ENCODE data around the gene C1QTNF6.

Gene C1QTNF6

GRCh38 chr22:37223965-37224551 lies 36.0 kb upstream of the C1QTNF6 start:
- no peak for DNase-seq

- no peak for DNase-seq
Observed at GRCh38 chr22:37222440-37222971, 34.5 kb upstream of the C1QTNF6 start.

- DNase-seq: no peak
Observed at GRCh38 chr22:37221424-37222333, 33.6 kb upstream of the C1QTNF6 start.

DNA sequence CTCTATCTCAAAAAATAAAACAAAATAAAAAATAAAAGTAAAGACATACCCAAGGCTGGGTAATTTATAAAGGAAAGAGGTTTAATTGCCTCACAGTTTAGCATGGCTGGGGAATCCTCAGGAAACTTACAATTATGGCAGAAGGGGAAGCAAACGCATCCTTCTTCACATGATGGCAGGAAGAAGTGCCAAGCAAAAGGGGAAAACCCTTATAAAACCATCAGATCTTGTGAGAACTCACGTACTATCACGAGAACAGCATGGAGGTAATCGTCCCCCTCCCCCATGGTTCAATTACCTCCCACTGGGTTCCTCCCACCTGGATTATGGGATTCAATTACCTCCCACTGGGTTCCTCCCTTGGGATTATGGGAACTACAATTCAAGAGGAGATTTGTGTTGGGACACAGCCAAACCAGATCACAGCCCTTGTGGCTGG lies 32.5 kb upstream of the C1QTNF6 start:
- DNase-seq: no peak

- DNase-seq: no peak
Observed at GRCh38 chr22:37219533-37219932, 31.5 kb upstream of the C1QTNF6 start.

DNA sequence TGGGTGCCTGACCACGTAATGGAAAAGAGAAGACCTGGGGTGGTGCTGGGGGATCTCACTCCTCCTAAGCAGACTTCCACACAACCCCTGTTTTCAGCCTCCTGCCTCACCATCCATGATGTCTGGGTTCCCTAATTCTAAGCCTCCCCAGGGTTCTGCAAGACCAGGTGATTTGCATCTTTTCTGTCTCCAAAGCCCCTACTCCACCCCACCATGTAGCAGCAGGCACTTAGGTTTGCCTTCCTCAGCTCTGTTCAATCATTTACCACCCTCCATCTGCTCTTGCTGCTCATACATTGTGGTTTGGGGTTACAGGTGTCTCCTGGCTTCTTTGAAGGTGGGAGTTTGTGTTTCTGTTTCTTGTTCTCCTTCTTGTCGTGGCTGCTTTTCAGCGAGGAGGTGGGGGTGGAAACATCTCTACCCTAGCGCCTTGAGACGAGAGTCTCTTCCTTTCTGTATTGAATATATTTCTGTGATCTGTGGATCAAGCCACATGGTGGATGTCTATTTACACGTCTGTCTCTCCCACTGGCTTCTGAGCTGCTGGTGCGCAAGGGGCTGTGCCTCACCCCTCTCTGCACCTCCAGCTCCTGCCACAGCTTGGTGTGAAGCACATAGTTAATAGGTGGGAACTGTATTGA lies 30.8 kb upstream of the C1QTNF6 start:
- DNase-seq: no peak

DNA sequence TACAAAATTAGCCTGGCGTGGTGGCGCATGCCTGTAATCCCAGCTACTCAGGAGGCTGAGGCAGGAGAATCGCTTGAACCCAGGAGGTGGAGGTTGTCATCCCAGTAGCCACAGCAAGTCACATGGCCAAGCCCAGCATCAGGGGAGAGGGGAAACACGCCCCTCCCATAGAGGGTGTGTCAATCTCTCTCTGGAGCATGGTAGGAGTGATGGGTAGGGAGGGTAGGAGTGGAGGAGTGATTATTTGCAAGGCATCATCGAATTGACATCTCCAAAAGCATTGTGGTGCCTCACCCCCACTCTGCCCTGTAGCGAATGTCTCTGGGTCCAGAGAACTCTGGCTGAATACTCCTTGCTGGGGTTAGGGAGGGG lies 30.3 kb upstream of the C1QTNF6 start:
- no peak for DNase-seq

- no peak for DNase-seq
Observed at GRCh38 chr22:37215890-37216289, 27.8 kb upstream of the C1QTNF6 start.

DNA sequence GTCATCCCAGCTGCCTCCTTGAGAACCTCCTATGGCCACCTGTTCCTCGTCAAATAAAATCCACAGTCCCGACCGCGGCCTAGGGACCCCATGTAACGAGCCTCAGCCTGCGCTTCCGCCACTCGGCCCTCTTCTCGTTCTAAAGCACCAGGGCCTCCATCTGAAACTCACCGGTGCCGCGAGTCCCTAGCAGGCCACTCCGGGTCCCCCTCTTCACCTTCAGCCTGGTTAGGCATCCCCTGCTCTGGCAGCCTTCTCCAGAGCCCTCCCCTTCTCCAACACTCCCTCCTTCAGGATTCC lies 26.6 kb upstream of the C1QTNF6 start:
- DNase-seq: no peak

- no peak for DNase-seq
Observed at GRCh38 chr22:37213941-37214730, 26.1 kb upstream of the C1QTNF6 start.

- no peak for DNase-seq
Observed at GRCh38 chr22:37213218-37213855, 25.3 kb upstream of the C1QTNF6 start.

DNA sequence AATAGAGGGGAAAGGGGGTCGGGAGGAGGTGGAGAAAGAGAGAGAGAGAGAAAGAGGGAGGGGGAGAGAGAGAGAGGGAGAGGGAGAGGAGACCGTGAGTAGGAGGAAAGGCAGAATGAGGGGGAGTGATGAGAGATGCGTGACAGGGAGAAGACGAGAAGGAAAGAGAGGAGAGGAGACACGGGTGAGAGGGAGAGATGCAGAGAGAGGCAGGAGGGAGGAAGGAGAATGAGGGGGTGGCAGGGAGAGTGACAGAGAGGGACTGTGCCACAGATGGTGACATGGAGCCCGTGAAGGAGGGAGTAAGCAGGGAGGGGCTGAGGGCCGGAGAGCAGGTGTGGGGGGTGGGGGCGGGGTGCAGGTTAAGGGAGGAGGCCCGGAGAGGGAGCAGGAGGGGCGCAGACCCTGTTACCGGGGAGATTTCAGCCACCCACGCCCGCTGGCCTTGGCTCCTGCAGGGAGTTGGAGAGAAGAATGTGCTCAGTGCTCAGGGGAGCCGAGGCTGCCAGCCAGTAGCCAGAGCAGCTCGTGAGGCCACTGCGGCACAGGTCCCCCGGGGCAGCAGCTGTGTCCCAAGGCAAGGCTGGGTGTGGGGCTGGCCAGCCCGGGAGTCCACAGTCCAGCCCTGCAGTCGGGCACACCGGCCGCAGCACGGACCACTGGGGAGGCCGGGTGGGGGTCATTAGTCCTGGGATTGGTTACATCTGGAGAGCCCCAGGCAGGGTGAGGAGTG lies 24.3 kb upstream of the C1QTNF6 start, which contains the start of gene SSTR3:
Gene SSTR3 (minus strand): TSS at position 304 of the 733 bp plus-strand sequence. CDS start 4,674 bp downstream, outside the sequence.
- DNase-seq: no peak

DNA sequence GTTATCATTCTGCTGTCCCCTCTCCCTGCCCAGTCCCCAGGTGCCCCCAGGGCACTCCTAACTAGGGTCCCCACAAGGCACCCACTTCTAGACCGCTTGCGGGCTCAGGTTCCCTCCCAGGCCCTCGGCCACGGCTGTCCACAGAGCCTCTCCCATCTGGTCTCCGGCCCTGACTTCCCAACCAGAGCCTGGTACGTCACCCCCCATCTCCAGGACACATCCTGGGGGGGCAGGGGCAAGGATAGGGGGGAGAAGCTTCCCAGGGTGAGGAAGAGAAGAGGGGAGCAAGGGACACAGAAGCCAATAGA lies 23.8 kb upstream of the C1QTNF6 start:
- no peak for DNase-seq

DNA sequence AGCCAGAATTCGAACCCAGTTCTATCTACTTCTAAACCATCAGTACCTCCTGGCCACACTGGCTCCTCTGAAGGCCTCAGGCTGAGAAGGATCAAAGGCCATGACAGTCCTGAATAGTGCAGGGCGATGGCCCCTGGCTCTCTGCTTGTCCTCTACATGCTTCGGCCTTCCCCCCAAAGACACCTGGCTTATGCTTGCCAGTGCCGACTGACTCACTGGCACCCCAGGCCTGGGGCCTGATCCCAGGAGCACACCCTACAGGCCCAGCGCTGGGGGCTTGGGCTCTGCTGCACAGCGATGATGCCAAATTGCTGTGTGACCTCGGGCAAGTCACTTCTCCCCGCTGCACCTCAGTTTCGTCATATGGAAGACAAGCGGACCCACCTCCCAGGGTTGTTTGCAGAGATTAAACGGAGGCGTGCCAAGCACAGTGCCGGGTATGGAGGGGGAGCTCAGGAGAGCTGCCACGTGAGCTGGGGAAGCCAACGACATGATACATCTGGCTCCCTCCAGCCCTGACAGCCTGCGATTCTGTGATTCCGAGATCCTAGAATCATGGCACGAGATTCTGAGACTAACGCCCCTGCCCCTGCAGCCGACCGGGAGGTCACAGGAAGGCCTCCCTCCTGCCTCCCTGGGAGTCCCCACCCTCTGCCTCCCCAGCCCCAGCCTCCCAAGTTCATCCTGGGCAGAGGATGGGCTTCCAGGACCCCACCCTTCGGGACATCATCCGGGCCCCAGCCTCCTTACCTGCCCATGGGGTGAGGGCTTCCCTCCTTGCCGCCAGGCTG lies 23.2 kb upstream of the C1QTNF6 start:
- no peak for DNase-seq

GRCh38 chr22:37210041-37210803 lies 22.2 kb upstream of the C1QTNF6 start:
- no peak for DNase-seq

DNA sequence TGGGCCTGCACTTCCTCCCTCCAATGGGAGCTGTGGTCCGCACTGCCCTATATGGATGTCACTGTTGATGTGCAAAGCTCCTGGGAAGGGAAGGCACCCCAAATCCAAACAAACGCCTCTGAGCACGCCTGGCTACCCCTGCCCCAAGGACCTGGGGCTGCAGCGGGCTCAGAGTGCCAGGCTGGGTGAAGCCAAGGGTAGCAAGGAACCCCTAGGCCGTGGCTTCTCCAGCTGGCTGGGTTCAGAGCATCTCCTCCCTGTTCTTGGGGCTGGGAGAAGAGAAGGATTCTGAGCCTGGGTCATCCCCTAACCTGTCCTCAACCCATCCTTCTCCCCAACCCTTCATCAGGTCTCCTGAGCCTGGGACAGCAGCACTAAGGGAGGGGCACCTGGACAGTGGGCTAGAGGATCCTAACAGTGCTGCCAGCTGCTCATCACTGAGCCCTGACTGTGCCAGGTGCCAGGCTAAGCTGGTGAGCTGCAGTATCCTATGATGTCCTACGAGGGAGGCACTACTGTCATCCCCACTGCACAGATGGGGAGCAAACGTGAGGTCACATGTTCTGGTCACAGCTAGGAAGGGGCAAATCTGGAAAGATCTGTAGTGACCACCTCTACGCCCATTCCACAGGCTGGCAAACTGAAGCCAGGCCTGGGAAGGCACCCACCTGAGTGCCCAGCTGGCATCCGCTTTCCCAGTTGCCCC lies 21.2 kb upstream of the C1QTNF6 start:
- DNase-seq: no peak

- no peak for DNase-seq
Observed at GRCh38 chr22:37208401-37209139, 20.5 kb upstream of the C1QTNF6 start.

- no peak for DNase-seq
Observed at GRCh38 chr22:37207981-37208380, 19.9 kb upstream of the C1QTNF6 start.

Data from NCI-H2029 (cell line).